Brain pericyte (primary cell): Measurements from ENCODE around the gene SPEM1.
A peak's percentile ranks its signal among the peaks of the same experiment; 100 is the strongest.

Source experiments
- DNase-seq: peaks from one replicate; pipeline ENCODE4 v3.0.0-alpha.2; 2012; ENCODE audit warnings: low read depth, low spot score

SPEM1 gene

GRCh38 chr17:7419819-7420610 is at the start of gene SPEM1:
Gene SPEM1 (plus strand): TSS chr17:7420324. CDS start chr17:7420385, 61 bp downstream.
- no peak for DNase-seq

GRCh38 chr17:7370853-7371252 is 49.3 kb upstream of the SPEM1 start:
- DNase-seq = no peak

GRCh38 chr17:7374353-7374752 is 45.8 kb upstream of the SPEM1 start:
- no peak for DNase-seq

GRCh38 chr17:7379134-7379533 is 41.0 kb upstream of the SPEM1 start:
- DNase-seq = no peak

- DNase-seq = no peak
Observed at GRCh38 chr17:7380321-7380720, 39.8 kb upstream of the SPEM1 start.

- DNase-seq = no peak
Observed at GRCh38 chr17:7380855-7381683, 39.1 kb upstream of the SPEM1 start, which contains the start of gene TNK1. Gene TNK1 (plus strand): TSS chr17:7381089. CDS start chr17:7382927, 1,838 bp downstream.

GRCh38 chr17:7382901-7383300 is 37.2 kb upstream of the SPEM1 start:
- no peak for DNase-seq

GRCh38 chr17:7383371-7383741 is 36.8 kb upstream of the SPEM1 start:
- DNase-seq = no peak

GRCh38 chr17:7383742-7384488 is 36.2 kb upstream of the SPEM1 start:
- no peak for DNase-seq

- no peak for DNase-seq
Observed at GRCh38 chr17:7384489-7385081, 35.5 kb upstream of the SPEM1 start.

GRCh38 chr17:7388856-7389255 is 31.3 kb upstream of the SPEM1 start:
- DNase-seq = no peak

GRCh38 chr17:7389924-7390910 is 29.9 kb upstream of the SPEM1 start:
- DNase-seq = no peak

GRCh38 chr17:7391307-7391706 is 28.8 kb upstream of the SPEM1 start:
- no peak for DNase-seq

- DNase-seq = no peak
Observed at GRCh38 chr17:7392696-7393612, 27.2 kb upstream of the SPEM1 start.

- DNase-seq = no peak
Observed at GRCh38 chr17:7393613-7394451, 26.3 kb upstream of the SPEM1 start.

GRCh38 chr17:7394452-7395191 is 25.5 kb upstream of the SPEM1 start, which contains the start of gene PLSCR3:
Gene PLSCR3 (minus strand): TSS chr17:7394525. CDS start chr17:7394110, 415 bp downstream.
- peak; percentile 53 for DNase-seq

GRCh38 chr17:7396147-7396546 is 24.0 kb upstream of the SPEM1 start:
- no peak for DNase-seq

GRCh38 chr17:7398612-7399011 is 21.5 kb upstream of the SPEM1 start:
- no peak for DNase-seq
